HG03066 (cell line): ENCODE results near the gene ACBD3.
"Not testable (repeated sequence)": the region's sequence is repeated elsewhere in the genome, so short reads cannot be mapped to it uniquely, and the experiment has no call there.

Source experiments
- ATAC-seq: cut with Tn5 transposase; IDR thresholded peaks from one replicate; pipeline ENCODE4 v1.9.1; 2021; ENCODE audit warnings: low read depth; ENCODE audit not compliant: unreplicated experiment

The ACBD3 gene

GRCh38 chr1:226202666-226203065, 16.1 kb upstream of the ACBD3 start:
- ATAC-seq, result not testable (repeated sequence)

DNA sequence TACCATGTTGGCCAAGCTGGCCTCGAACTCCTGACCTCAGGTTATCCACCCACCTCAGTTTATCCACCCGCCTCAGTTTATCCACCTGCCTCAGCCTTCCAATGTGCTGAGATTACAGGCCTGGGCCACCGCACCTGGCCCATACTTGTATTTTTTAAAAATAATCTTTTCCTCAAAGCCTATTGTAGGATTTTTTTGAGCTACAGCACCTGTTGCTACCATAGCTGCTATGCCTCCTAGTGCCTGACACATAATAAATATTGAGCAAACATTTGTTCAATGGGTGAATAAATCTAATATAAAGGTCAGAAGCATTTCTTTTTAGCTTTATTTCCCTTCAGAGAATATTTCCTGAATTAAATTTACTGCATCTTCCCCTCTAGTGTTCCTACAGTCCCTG, 15.7 kb upstream of the ACBD3 start:
- no peak for ATAC-seq

DNA sequence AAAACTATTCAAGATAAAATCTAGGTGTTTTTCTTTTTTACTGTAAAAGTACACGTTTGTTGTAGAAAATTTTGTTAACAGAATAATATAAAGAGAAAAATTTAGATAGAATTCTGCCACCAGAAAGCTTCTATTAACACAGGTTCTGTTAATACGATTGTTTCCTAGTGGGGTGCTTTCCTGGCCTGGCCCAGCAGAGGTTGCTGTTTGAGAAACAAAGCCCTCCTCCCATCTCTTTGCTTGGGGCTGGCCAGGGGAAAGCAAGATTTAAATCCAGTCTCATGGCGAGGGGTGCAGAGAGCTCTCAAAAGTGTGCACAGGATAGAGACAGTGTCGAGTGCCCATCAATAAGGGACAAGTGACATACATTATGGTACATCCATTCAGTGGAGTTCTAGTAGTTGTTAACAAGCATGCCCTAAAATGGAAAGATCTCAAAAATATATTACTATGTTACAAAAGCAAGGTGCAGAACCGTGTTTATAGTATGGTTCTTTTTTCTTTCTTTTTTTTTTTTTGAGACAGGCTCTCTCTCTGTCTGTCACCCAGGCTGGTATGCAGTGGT, 14.6 kb upstream of the ACBD3 start:
- no peak for ATAC-seq

DNA sequence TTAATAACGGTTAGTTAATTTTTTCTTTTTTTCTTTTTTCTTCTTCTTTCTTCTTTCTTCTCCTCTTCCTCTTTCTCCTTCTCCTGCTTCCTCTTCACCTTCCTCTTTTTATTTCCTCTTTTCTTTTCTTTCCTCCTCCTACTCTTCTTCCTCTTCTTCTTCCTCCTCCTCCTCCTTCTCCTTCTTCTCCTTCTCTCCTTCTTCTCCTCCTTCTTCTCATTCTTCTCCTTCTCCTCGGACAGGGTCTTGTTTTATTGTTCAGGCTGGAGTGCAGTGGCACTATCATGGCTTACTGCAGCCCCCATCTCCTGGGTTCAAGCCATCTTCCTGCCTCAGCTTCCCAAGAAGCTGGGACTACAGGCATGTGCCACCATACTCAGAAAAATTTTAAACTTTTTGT, 13.4 kb upstream of the ACBD3 start:
- ATAC-seq, result no peak

DNA sequence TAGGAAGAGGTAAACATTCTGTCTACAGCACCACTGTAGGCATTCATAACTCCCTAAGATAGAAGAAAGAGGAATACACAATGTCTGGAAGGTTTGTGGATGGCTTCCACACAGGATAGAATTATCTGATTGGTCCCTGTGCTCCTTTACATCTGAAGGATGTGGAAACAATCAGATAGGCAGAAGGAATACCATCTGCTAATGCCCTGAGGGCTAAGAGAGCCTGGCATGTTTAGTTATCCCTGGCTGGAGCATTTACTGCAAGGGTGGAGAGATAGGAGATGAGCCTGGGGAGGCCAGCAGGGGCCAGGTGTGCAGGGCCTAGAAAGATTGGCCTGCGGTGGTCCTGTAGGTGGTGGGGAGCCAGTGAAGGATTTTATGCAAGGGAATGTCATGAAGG, 8.6 kb upstream of the ACBD3 start:
- no peak for ATAC-seq

DNA sequence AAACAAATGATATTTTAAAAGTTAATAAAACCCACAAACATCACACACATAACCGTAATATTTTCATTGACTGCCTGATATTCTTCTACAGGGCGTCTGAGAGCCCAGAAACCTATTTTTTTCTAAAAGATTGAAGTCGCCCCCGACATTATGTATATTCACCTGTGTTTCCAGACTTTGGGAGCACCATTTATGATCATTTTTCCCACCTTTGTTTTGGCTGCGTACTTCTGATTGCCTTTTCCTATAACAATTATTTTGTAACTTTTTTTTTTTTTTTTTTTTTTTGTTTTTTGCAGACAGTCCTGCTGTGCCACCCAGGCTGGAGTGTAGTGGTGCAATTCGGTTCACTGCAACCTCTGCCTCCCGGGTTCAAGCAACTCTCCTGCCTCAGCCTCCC, 839 bp upstream of the ACBD3 start:
- ATAC-seq, result no peak

DNA sequence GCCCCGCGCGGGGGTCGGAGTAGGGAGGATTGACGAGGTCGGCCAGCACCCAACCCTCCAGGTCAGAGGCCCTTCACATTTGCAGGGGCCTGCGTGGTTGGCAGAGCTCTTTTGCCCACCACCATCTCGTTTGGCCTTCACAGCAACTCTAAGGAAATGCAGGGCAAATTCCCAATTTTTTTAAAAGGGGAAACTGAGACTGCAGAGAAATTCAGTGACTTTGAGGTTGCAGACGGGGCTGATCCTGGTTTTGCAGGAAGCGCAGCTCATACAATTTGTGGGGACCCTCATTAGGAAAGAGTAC, 430 bp upstream of the ACBD3 start:
- no peak for ATAC-seq

GRCh38 chr1:226185141-226186036, 1.2 kb downstream of the ACBD3 start:
- no peak for ATAC-seq

DNA sequence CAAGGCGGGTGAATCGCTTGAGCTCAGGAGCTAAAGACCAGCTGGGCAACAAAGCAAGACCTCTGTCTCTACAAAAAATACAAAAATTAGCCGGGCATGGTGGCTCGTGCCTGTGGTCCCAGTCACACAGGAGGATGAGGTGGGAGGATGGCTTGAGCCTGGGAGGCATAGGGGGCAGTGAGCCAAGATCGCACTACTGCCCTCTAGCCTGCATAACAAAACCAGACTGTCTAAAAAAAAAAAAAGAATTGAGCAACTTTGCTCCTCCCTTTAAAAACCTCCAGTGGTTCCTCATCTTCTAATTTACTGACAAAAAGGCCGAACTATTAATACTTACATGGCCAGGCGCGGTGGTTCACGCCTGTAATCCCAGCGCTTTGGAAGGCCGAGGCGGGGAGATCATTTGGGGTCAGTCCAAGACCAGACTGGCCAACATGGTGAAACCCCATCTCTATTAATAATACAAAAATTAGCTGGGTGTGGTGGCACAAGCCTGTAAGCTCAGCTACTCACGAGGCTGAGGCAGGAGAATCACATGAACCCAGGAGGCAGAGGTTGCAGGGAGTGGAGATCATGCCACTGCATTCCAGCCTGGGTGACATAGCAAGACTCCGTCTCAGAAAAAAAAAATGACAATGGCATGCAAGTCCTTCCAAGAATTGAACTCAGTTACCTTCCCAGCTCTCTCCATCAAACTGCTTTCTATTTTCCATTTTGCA, 4.4 kb downstream of the ACBD3 start:
- ATAC-seq, result no peak

DNA sequence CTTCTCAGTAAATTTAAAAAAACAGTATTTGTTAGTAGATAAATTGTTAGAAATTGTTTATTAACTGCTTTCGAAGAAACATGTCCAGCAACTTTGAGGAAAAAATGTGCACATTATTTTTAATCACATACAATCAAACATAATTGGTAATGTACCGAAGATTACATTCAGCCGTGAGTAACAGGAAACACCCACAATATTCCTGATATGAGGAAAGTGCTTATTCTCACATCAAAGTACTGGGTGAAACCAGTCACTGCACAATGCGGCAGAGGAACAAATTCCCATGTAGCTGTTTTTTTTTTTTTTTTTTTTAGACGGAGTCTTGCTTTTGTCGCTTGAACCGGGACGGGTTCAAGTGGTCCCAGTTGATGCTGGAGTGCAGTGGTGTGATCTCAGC, 9.7 kb downstream of the ACBD3 start:
- no peak for ATAC-seq

GRCh38 chr1:226172589-226172988, 14.0 kb downstream of the ACBD3 start:
- ATAC-seq, result no peak

GRCh38 chr1:226166341-226166740, 20.2 kb downstream of the ACBD3 start:
- ATAC-seq, result no peak

GRCh38 chr1:226164154-226164553, 22.4 kb downstream of the ACBD3 start:
- ATAC-seq, result no peak

DNA sequence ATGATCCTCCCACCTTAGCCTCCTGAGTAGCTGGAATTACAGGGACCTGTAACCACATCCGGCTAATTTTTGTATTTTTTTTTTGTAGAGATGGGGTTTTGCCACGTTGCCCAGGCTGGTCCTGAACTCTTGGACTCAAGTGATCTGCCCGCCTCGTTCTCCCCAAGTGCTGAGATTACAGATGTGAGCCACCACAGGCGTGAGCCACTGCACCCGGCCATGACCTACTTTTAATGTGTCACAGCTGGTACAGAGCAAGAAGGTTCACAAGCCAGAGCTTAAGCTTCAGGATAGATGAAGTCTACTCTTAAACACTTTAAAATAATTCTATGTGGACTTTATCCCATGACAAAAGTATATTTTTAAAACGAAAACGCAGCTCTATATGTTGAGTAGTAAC, 23.6 kb downstream of the ACBD3 start:
- ATAC-seq, result no peak

- ATAC-seq, result no peak
Measured at GRCh38 chr1:226158983-226159382, 27.6 kb downstream of the ACBD3 start.

- no peak for ATAC-seq
Measured at GRCh38 chr1:226158457-226158856, 28.1 kb downstream of the ACBD3 start.

- ATAC-seq, result no peak
Measured at GRCh38 chr1:226157761-226158316, 28.7 kb downstream of the ACBD3 start.

DNA sequence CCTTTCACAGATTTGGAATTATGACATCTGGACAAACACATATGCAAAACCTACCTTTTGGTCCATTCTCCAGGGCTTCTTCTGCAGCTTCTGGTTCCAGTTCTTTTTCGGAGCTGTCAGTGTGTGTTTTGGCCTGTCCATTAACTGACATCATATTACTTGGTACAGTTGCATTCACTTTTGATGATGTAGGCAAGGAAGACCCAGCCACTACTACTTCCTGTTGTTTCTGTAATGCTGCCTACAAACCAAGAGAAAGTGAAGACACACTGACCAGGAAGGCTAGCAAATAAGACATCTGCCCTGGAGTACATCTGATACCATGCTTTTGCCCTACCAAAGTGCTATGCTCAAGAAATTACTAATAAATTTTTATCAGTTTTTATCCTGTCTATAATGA, 31.9 kb downstream of the ACBD3 start:
- ATAC-seq, result no peak

- no peak for ATAC-seq
Measured at GRCh38 chr1:226149806-226150205, 36.7 kb downstream of the ACBD3 start.

DNA sequence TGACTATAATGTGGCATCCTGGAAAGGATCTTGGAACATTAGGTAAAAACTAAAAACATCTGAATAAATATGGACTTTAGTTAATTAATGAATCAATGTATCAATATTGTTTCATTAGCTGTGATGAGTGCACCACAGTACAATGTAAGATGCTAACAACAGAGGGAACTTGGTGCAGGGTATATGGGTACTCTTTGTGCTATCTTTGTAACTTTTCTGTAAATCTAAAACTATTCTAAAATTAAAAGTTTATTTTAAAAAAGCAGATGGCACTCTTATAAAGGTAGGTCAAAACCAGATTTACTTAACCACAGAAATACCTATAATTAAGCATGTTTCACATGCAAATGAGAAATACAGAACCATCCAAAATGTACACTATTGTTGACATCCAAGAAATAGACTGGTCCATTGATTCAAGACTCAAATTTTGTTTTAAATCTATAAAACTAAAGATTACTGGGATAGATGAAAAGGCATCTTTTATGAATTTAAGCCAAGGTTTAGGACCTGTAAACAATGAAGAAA, 38.4 kb downstream of the ACBD3 start:
- ATAC-seq, result no peak

DNA sequence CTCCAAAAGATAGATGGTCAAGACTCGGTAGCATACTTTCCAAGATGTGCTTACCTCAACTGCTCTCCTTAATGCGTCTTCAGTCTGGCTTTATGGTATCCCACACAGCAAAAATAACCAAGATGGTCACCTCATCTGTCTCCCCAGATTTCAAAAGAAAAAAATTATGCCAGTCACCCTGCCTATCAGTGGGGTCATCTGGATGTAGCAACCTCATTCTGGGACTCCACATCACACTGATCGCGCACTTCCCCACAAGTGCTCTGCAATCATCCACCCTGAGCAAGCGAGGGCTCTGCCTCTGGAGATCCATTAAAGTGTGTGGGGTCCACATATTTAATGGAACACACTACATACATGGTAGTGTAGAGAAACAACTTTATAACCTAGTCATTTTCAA, 42.5 kb downstream of the ACBD3 start:
- ATAC-seq, result no peak
